Measurements from ENCODE around the gene DEXI. TPM values are rescaled to one million over a fixed set of nuclear protein-coding genes. Genes with fewer than 3 reads are reported as not detected.
"Not testable (repeated sequence)": the region's sequence is repeated elsewhere in the genome, so short reads cannot be mapped to it uniquely, and the experiment has no call there.

The DEXI gene
- total RNA-seq, 4 donors from 2014 or later = 36.2 to 76.4 (median 56.0) TPM

- Histone ChIP-seq H3K4me1 (peaks cover 0 to 8% (median 4%) of the 10 kb centered on the region in 4 donors), H3K27ac (no peak overlapping the region), H3K4me3 (no peak overlapping the region), H3K36me3 (peaks cover 0 to 7% (median 0%) of the 10 kb centered on the region in 4 donors), H3K9me3 (no peaks in the 10 kb centered on the region), H3K27me3 (no peaks in the 10 kb centered on the region)
- TF ChIP-seq EP300 (IDR thresholded peaks at IDR 0.05; ENCODE audit: low read depth) (no peak), POLR2A (IDR thresholded peaks at IDR 0.05) (no peak)
- in situ Hi-C loops (cut with MboI; ENCODE audit: low pct_ligation_motif_present in 1 of 4, low pct_unique_long_range_greater_than_20kb in 1 of 4, low sequenced_read_pairs in 3 of 4) (loop anchor here (5.0 to 25.0 kb wide), 5 partner anchors 286 to 569 kb away; partner anchors contain the start of gene SOCS1 (in 4 of the 4)), intact Hi-C loops (cut with DNase I; ENCODE audit: low total_unique reads) (no loop called here)
- DNase-seq = no peak
- 93% methylated on average over 3 of the region's 3 CpGs; no CpG with 5 or more reads in 1 of the 2 donors for WGBS, 2 donors (ENCODE audit: low coverage in 1 of 2)
These were observed 26.2 kb upstream of the DEXI start for GRCh38 chr16:10968498-10968897.

- in situ Hi-C loops (cut with MboI; ENCODE audit: low pct_ligation_motif_present in 1 of 4, low pct_unique_long_range_greater_than_20kb in 1 of 4, low sequenced_read_pairs in 3 of 4) (loop anchor here (5.0 to 25.0 kb wide), 5 partner anchors 287 to 569 kb away; partner anchors contain the start of gene SOCS1 (in 4 of the 4)), intact Hi-C loops (cut with DNase I; ENCODE audit: low total_unique reads) (no loop called here)
- no peak overlapping the region for H3K4me3 ChIP-seq
- peaks cover 0 to 2% (median 0%) of the 10 kb centered on the region in 4 donors for H3K36me3 ChIP-seq
- no peaks in the 10 kb centered on the region for H3K27me3 ChIP-seq
- TF ChIP-seq POLR2AphosphoS5 (IDR thresholded peaks at IDR 0.05) (no peak), POLR2A (IDR thresholded peaks at IDR 0.05) (no peak)
- H3K27ac ChIP-seq = no peak overlapping the region
- H3K4me1 ChIP-seq = peaks cover 0 to 8% (median 4%) of the 10 kb centered on the region in 4 donors
- no peak for DNase-seq
- H3K9me3 ChIP-seq = no peaks in the 10 kb centered on the region
- 87% methylated on average over 5 of the region's 5 CpGs; no CpG with 5 or more reads in 1 of the 2 donors for WGBS, 2 donors (ENCODE audit: low coverage in 1 of 2)
These were observed 25.7 kb upstream of the DEXI start for GRCh38 chr16:10967986-10968385.

- H3K36me3 ChIP-seq; intact Hi-C loops (cut with DNase I; ENCODE audit: low total_unique reads); H3K9me3 ChIP-seq; DNase-seq; H3K4me3 ChIP-seq; H3K27me3 ChIP-seq; H3K4me1 ChIP-seq; H3K27ac ChIP-seq: not testable (repeated sequence)
- WGBS, 2 donors (ENCODE audit: low coverage in 1 of 2) = 61 to 63% methylated on average over 3 to 4 of the region's 4 CpGs
- in situ Hi-C loops (cut with MboI; ENCODE audit: low pct_ligation_motif_present in 1 of 4, low pct_unique_long_range_greater_than_20kb in 1 of 4, low sequenced_read_pairs in 3 of 4) = loop anchor here (5.0 to 25.0 kb wide), 5 partner anchors 288 to 571 kb away; partner anchors contain the start of gene SOCS1 (in 4 of the 4)
These were observed 24.3 kb upstream of the DEXI start for GRCh38 chr16:10966559-10966958.

DNA sequence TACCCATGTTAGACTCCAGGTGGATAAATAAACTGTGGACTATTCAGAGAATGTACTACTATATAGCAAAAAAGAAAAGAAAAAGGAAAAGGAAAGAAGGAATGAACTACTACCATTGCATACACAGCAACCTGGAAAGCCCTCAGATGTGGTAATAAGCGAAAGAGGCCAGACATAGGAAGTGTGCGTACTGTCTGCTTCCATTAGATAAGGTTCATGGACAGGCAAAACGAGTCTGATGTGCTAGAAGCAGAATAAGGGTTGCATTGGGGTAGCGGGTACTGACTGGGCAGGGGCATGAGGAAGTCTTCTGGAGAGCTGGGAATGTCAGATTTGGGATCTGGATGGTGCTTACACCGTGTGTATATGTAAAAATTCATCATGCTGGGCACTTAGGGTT is 23.9 kb upstream of the DEXI start:
- WGBS, 2 donors (ENCODE audit: low coverage in 1 of 2) = 78 to 86% methylated on average over 4 to 5 of the region's 5 CpGs
- in situ Hi-C loops (cut with MboI; ENCODE audit: low pct_ligation_motif_present in 1 of 4, low pct_unique_long_range_greater_than_20kb in 1 of 4, low sequenced_read_pairs in 3 of 4) = loop anchor here (5.0 to 25.0 kb wide), 5 partner anchors 289 to 571 kb away; partner anchors contain the start of gene SOCS1 (in 4 of the 4)

GRCh38 chr16:10965440-10966061 is 23.3 kb upstream of the DEXI start:
- no peak for DNase-seq
- H3K27ac ChIP-seq = no peak overlapping the region
- H3K4me1 ChIP-seq = peaks cover 0 to 11% (median 5%) of the 10 kb centered on the region in 4 donors
- TF ChIP-seq POLR2AphosphoS5 (IDR thresholded peaks at IDR 0.05) (no peak), POLR2A (IDR thresholded peaks at IDR 0.05) (no peak), EP300 (IDR thresholded peaks at IDR 0.05; ENCODE audit: low read depth) (no peak)
- intact Hi-C loops (cut with DNase I; ENCODE audit: low total_unique reads) (no loop called here), in situ Hi-C loops (cut with MboI; ENCODE audit: low pct_ligation_motif_present in 1 of 4, low pct_unique_long_range_greater_than_20kb in 1 of 4, low sequenced_read_pairs in 3 of 4) (loop anchor here (5.0 to 25.0 kb wide), 5 partner anchors 289 to 572 kb away; partner anchors contain the start of gene SOCS1 (in 4 of the 4))
- H3K27me3 ChIP-seq = no peaks in the 10 kb centered on the region
- H3K36me3 ChIP-seq = no peaks in the 10 kb centered on the region
- H3K9me3 ChIP-seq = no peaks in the 10 kb centered on the region
- WGBS, 2 donors (ENCODE audit: low coverage in 1 of 2) = 70 to 78% methylated on average over 2 to 6 of the region's 6 CpGs
- no peak overlapping the region for H3K4me3 ChIP-seq

More for the DNA sequence above, 23.9 kb upstream of the DEXI start:
- no peak for DNase-seq
- intact Hi-C loops (cut with DNase I; ENCODE audit: low total_unique reads) = no loop called here
- Histone ChIP-seq H3K4me1 (peaks cover 0 to 8% (median 5%) of the 10 kb centered on the region in 4 donors), H3K27me3 (no peaks in the 10 kb centered on the region), H3K36me3 (no peaks in the 10 kb centered on the region), H3K4me3 (no peak overlapping the region), H3K9me3 (no peaks in the 10 kb centered on the region), H3K27ac (no peak overlapping the region)
- TF ChIP-seq CTCF (IDR thresholded peaks at IDR 0.05) (no peak), POLR2AphosphoS5 (IDR thresholded peaks at IDR 0.05) (no peak), EP300 (IDR thresholded peaks at IDR 0.05; ENCODE audit: low read depth) (no peak), POLR2A (IDR thresholded peaks at IDR 0.05) (no peak)

GRCh38 chr16:10964891-10965326 is 22.6 kb upstream of the DEXI start:
- no peaks in the 10 kb centered on the region for H3K27me3 ChIP-seq
- intact Hi-C loops (cut with DNase I; ENCODE audit: low total_unique reads) (no loop called here), in situ Hi-C loops (cut with MboI; ENCODE audit: low pct_ligation_motif_present in 1 of 4, low pct_unique_long_range_greater_than_20kb in 1 of 4, low sequenced_read_pairs in 3 of 4) (loop anchor here (5.0 to 25.0 kb wide), 5 partner anchors 290 to 572 kb away; partner anchors contain the start of gene SOCS1 (in 4 of the 4))
- no peak overlapping the region for H3K4me3 ChIP-seq
- no peaks in the 10 kb centered on the region for H3K9me3 ChIP-seq
- no peak for TF ChIP-seq CTCF (IDR thresholded peaks at IDR 0.05)
- no peak for TF ChIP-seq POLR2A (IDR thresholded peaks at IDR 0.05)
- H3K36me3 ChIP-seq = no peaks in the 10 kb centered on the region
- H3K27ac ChIP-seq = no peak overlapping the region
- DNase-seq = no peak
- H3K4me1 ChIP-seq = peaks cover 0 to 11% (median 5%) of the 10 kb centered on the region in 4 donors
- 67 to 88% methylated on average over 6 to 8 of the region's 8 CpGs for WGBS, 2 donors (ENCODE audit: low coverage in 1 of 2)
